ENCODE results near the gene NID1. TPM values are rescaled to one million over a fixed set of nuclear protein-coding genes. Genes with fewer than 3 reads are reported as not detected.
A peak's percentile ranks its signal among the peaks of the same experiment; 100 is the strongest.
"Not testable (repeated sequence)": the region's sequence is repeated elsewhere in the genome, so short reads cannot be mapped to it uniquely, and the experiment has no call there.

The NID1 gene
- total RNA-seq, 4 donors from 2014 or later = 139 to 322 (median 244) TPM

DNA sequence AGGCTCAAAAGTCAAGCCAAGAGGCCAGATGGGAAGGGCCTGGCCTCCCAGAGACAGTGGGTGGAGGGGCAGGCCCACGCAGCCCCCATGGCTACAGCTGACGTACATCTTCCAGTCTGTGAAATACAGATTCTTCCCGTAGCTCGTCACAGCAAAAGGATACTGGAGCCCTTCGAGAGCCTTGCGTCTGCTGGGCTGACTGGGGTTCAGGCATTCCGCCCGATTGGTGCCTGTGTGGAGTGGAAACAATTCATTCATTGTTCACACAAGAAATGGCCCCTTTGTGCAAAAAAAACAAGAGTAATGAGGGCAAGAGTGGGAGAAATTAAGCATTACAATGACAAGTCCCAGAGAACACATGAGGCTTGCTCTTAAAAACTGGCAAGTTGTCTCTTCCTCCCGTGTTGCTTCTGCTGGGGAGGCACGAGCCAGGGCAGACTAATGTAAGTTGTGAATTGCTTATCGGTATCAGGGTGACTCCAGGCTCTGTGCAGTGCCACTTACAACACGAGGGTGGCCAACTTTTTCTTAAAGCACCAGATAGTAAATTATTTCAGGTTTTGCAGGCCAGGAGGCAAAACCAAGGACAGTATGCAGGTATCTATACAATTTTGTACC, 85.1 kb downstream of the NID1 start:
- peaks cover 3 to 17% (median 4%) of the 10 kb centered on the region in 3 donors for H3K4me1 ChIP-seq
- ATAC-seq = no peak
- H3K36me3 ChIP-seq = peaks cover 27 to 100% of the 10 kb centered on the region in 2 donors
- TF ChIP-seq, protein P1, sequence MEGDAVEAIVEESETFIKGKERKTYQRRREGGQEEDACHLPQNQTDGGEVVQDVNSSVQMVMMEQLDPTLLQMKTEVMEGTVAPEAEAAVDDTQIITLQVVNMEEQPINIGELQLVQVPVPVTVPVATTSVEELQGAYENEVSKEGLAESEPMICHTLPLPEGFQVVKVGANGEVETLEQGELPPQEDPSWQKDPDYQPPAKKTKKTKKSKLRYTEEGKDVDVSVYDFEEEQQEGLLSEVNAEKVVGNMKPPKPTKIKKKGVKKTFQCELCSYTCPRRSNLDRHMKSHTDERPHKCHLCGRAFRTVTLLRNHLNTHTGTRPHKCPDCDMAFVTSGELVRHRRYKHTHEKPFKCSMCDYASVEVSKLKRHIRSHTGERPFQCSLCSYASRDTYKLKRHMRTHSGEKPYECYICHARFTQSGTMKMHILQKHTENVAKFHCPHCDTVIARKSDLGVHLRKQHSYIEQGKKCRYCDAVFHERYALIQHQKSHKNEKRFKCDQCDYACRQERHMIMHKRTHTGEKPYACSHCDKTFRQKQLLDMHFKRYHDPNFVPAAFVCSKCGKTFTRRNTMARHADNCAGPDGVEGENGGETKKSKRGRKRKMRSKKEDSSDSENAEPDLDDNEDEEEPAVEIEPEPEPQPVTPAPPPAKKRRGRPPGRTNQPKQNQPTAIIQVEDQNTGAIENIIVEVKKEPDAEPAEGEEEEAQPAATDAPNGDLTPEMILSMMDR (IDR thresholded peaks at IDR 0.05) = no peak
- H3K27me3 ChIP-seq = no peaks in the 10 kb centered on the region
- WGBS, 2 donors (ENCODE audit: low coverage in 1 of 2) = 87% methylated on average over 7 of the region's 12 CpGs; no CpG with 5 or more reads in 1 of the 2 donors
- peak overlapping the region in 2 of 4 donors; percentile 19 to 49 for H3K27ac ChIP-seq
- H3K4me3 ChIP-seq = no peak overlapping the region
- H3K9me3 ChIP-seq = peaks cover 0 to 8% (median 0%) of the 10 kb centered on the region in 3 donors

DNA sequence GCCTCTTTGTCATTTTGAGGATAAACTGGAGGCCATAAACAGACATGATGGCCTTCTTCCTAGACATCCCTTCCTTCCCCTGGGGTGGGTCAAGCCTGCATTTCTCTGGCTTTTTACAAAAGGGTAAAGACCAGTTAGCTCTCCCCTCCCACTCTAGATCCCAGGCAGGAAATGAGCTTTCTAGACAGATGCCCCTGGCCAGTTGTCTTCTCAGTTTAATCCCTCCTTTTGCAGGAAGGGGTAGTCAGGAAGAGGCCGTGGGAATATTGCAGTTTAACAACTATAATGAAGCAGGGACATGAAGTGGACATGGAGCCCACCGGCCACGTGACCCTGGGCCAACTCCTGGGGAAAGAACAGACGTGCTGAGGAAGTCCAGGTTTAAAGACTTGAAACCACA, 85.7 kb downstream of the NID1 start:
- Histone ChIP-seq H3K4me3 (no peak overlapping the region), H3K9me3 (peaks cover 0 to 8% (median 0%) of the 10 kb centered on the region in 3 donors), H3K4me1 (peaks cover 1 to 11% (median 4%) of the 10 kb centered on the region in 3 donors), H3K27me3 (no peaks in the 10 kb centered on the region), H3K36me3 (peaks cover 27 to 99% of the 10 kb centered on the region in 2 donors), H3K27ac (peak overlapping the region in 2 of 4 donors; percentile 19 to 49)
- no peak for TF ChIP-seq POLR2A (IDR thresholded peaks at IDR 0.05)
- TF ChIP-seq EP300 (IDR thresholded peaks at IDR 0.05) = no peak
- TF ChIP-seq, protein P1 (IDR thresholded peaks at IDR 0.05) = no peak
- no peak for TF ChIP-seq POLR2AphosphoS5 (IDR thresholded peaks at IDR 0.05)
- ATAC-seq = no peak
- WGBS, 2 donors (ENCODE audit: low coverage in 1 of 2) = 80 to 100% methylated on average over 2 of the region's 4 CpGs

DNA sequence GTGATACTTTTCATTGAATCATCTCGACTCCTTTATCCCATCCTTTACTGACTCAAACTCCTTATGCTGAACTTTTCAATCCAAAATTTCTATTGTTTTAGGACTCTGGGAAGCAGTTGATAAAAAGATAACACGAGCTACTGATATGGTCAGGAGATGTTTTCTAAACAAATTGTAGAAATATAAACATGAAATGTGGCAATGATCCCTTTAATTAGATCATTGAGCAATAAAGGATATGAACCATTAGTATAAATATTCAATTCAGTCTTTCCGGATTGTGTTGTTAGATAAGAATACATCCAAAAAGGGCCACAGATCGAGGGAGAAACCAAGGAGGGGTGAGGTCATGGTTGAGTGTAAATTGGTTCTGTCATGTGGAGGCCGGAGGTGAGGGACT, 88.4 kb downstream of the NID1 start:
- H3K27ac ChIP-seq = peak overlapping the region in 1 of 4 donors; percentile 14
- peaks cover 0 to 8% (median 0%) of the 10 kb centered on the region in 3 donors for H3K9me3 ChIP-seq
- H3K27me3 ChIP-seq = no peaks in the 10 kb centered on the region
- H3K4me3 ChIP-seq = no peak overlapping the region
- peaks cover 27 to 72% of the 10 kb centered on the region in 2 donors for H3K36me3 ChIP-seq
- 83 to 93% methylated on average over 4 to 5 of the region's 5 CpGs for WGBS, 2 donors (ENCODE audit: low coverage in 1 of 2)
- TF ChIP-seq POLR2AphosphoS5 (IDR thresholded peaks at IDR 0.05) = no peak
- TF ChIP-seq EP300 (IDR thresholded peaks at IDR 0.05) = no peak
- TF ChIP-seq POLR2A (IDR thresholded peaks at IDR 0.05) = no peak
- TF ChIP-seq, protein P1 (IDR thresholded peaks at IDR 0.05) = no peak
- ATAC-seq = no peak
- peaks cover 0 to 18% (median 9%) of the 10 kb centered on the region in 3 donors for H3K4me1 ChIP-seq

DNA sequence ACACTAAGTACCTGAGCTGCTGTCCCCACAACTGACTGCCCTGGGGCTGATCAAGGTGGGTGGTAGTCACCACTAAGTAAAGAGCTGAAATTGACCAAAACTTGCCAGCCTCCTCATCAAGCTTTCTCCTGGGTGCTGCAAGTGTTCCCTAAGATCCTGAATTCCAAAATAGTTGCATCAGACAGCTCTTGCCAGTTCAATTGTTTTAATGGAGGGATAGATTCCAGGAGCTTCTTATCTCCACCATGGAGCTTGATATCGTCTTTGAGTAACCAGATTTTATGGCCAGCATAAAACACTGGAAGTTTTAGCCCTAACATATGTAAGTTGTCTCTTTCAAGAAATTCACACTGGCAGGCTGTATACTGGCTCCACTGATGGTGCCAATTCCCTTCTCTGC, 90.3 kb downstream of the NID1 start:
- no peak for ATAC-seq
- Histone ChIP-seq H3K4me3 (no peak overlapping the region), H3K4me1 (peaks cover 0 to 26% (median 13%) of the 10 kb centered on the region in 3 donors), H3K36me3 (peaks cover 22 to 53% of the 10 kb centered on the region in 2 donors), H3K27me3 (no peaks in the 10 kb centered on the region), H3K9me3 (peaks cover 0 to 8% (median 0%) of the 10 kb centered on the region in 3 donors), H3K27ac (peak overlapping the region in 1 of 4 donors; percentile 36)
- no peak for TF ChIP-seq EP300 (IDR thresholded peaks at IDR 0.05)
- TF ChIP-seq POLR2AphosphoS5 (IDR thresholded peaks at IDR 0.05) = no peak
- no peak for TF ChIP-seq POLR2A (IDR thresholded peaks at IDR 0.05)
- TF ChIP-seq, protein P1 (IDR thresholded peaks at IDR 0.05) = no peak
- 27% methylated on average over 1 of the region's 1 CpG; no CpG with 5 or more reads in 1 of the 2 donors for WGBS, 2 donors (ENCODE audit: low coverage in 1 of 2)

DNA sequence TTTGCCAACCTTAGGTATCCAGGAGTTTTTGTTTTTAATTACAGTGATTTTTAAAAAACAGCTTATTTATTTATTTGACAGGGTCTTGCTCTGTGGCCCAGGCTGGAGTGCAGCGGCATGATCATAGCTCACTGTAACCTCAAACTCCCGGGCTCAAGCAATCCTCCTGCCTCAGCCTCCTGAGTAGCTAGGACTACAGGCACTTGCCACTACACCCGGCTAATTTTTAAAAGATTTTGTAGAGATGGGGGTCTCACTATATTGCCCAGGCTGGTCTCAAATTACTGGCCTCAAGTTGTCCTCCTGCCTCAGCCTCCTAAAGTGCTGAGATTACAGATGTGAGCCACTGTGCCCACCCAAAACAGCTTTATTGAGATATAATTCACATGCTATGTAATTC, 92.2 kb downstream of the NID1 start:
- not testable (repeated sequence) for ATAC-seq, H3K9me3 ChIP-seq, H3K27me3 ChIP-seq
- peaks cover 8 to 34% of the 10 kb centered on the region in 2 donors for H3K36me3 ChIP-seq
- 74 to 89% methylated on average over 1 to 3 of the region's 3 CpGs for WGBS, 2 donors (ENCODE audit: low coverage in 1 of 2)
- H3K4me3 ChIP-seq = peak overlapping the region in 1 of 2 donors; percentile 52
- peaks cover 0 to 26% (median 13%) of the 10 kb centered on the region in 3 donors for H3K4me1 ChIP-seq
- H3K27ac ChIP-seq = peak overlapping the region; percentile 92 to 99 (median 94)

All from gastroesophageal sphincter (tissue), 4 donors.